HG03064 (cell line): ENCODE results near the gene ANKMY1.

Experiments
- ATAC-seq: cut with Tn5 transposase; IDR thresholded peaks from one replicate; pipeline ENCODE4 v1.9.1; 2021; ENCODE audit warnings: low read depth; ENCODE audit not compliant: unreplicated experiment

ANKMY1 gene

DNA sequence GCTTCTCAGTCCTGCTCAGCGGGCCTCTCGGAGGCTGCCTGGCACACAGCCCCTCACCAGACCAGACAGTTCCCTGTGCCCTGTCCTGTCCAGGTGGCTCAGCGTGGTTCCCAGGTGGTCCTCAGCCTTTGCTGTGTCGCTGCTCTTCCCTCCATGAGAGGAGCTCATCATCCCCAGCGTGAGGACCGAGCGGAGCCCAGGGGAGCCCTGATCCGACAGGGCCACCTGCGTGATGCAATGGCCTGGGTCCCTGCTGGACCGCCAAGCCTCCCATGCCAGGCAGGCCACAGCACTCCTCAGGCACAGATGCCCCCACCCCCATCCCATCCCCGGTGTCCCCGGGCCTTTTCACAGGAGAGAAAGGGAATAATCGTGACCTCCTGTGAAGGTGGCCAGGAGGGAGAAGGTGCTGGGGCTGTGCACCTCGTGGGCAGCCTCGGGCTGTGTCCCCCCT lies 118.1 kb downstream of the ANKMY1 start:
- ATAC-seq: no peak

DNA sequence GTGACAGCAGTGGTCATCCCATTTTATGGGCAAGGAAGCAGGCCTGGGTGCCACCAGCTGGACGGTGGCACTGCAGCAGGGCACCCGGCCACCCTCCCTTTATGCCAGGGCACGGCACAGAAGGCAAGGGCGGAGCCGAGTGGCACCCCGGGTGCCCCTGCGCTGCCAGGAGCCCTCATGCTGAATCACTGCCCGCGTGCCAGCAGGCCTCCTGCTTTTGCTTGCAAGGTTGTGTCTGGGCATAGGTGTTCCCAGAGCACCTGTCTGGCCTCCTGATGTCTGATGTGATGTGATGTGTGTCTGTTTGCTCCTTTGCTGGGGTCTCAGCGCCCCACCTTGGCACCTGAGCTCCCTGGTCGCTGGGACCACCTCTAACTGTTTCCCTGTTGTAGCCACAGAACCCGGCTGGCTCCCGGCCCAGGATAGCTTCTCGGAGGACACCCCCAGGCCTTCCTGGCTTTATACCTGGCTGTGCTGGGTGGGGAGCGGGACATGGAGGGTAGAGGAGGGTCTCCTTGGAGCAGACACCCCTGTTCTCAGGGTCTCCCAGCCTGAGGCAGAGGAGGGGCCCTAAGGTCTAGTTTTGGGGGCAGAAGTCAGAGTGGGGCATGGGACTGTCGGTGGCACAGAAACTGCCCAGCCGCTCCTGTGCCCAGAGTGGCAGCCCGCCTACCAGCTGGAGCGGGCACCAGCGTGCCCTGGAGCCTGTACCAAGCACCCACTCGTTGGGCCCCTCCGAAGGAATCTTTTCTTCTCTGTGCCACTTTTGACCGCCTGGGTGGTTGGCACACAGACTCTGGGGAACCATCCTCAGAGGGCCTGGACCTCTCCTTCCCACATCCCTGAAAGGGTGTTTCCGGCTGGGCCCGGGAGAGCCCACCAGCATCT lies 118.7 kb downstream of the ANKMY1 start:
- no peak for ATAC-seq

DNA sequence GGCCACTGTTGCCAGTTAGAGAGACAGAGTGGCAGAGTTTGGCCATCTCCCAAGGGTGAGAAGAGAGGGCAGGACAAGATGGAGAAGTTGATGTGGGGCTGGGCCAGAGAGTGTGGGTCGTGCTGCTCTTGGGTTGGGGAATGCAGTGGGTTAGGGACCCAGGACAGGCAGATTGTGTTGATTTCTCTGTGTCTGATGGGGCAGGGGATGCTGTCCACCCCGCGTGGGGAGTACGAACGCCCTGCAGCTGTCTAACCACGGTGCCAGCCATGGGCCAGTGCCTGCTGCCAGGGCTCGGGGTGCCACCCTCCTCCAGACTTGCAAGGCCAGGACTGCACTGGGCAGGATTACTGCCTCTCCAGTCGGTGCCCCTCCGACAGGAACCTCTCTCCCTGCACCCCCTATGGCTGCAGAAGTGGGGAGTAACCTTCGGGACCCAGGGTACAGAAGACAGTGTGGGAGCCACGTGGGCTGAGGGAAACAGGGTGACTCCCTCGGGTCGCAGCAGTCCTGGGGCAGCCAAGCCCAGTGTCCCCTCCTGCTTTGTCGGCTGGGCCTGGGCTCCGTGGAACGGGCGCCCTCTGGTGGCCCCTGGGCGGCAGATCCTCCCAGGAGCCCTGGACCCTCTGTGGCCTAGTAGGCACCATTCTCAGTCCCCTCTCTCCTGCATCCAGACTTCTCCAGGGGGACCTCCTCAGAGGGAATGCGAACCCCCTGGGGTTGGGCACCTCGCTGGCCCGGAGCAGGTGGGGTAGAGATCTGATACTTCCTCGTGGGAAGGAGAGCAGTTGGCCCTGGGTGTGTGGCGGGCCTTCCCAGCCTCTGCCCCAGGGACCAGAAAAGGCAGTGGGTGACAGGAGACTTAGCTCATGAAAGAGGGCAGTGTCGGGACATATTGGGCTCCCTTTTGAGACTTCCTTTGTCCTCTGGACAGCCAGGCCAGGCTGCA lies 119.7 kb downstream of the ANKMY1 start:
- no peak for ATAC-seq

DNA sequence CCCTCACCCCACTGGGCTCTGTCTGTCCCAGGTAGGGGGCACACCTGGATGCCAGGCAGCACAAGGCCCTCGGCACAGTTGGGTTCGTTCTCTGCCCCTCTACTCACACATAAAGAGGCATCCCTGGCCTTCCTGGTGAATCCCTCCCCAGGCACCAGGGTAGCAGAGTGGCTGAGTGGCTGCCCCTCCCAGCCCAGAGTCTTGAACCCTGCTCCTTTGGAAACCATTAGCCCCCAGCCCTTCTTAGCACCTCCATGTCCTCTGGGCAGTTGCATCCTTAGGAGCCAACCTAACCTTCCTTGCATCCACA lies 120.3 kb downstream of the ANKMY1 start:
- no peak for ATAC-seq

DNA sequence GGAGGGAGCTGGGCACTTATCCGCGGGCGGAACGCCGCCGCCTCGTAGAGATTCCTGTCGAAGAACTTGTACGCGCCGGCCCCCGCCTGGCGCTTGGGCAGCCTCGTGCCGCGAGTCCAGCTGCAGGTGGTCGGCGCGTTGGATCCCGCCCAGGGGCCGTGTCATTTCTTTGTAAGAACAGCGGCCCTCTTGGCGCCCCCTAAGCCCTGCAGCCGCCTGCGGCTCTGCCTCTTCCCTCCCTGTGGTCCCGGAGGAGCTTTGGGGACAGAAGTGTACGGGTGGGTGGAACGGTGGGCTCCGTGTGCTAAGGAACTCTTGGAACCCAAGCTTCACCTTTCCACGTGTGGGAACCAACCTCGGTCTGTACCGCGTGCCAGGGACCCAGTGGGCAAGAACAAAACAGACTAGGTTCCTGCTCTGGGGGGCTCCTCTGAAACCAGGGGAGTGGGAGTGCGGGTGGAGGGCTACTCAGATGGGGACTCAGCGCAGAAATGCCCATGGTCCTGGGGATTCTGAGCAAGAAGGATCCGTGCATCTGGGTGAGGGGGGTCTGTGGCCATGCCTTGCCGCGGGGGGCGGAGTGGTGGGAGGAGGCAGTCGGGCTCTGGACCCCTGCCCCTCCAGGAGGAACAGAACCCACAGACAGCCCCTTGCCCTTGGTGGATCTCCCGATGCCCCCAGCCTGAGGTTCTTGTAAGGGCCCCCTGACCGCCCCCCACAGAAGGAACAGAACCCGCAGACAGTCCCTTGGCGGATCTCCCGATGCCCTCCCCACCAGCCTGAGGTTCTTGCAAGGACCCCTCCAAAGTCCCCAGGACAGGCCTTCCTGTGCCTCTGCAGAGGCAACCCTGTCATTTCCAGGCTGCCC lies 120.9 kb downstream of the ANKMY1 start:
- ATAC-seq: no peak

DNA sequence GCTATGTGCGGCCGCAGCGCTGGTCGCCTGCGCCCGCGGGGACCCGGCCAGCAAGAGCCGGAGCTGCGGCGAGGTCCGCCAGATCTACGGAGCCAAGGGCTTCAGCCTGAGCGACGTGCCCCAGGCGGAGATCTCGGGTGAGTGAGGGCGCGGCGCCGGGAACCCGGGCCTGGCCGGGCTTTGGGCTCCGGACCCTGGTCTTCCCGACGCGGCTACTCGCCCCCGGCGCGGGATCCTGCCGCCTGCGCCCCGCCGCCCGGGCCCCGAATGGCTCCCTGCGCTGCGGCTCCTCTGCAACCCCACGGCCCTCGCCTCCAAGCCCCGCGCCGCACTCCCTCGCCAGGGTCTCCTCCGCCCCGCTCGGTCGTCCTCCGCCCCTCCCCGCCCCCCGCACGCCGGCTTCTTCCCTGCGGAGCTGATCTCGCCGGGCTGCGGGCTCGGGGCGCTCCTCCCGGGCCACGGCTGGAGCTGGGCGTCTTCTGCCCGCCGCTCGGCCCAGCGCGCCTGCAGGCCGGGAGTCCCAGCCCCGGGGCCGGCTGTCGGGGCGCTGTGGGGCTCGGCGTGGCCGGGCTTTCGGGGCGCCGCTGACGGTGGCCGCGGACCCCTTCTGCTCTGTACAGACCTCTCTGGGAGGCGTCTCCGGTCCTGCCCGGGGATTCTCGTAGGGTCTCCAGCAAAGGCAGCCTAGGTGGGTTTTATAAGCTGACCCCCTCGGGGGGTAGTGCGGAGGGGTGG lies 121.7 kb downstream of the ANKMY1 start:
- ATAC-seq: no peak

DNA sequence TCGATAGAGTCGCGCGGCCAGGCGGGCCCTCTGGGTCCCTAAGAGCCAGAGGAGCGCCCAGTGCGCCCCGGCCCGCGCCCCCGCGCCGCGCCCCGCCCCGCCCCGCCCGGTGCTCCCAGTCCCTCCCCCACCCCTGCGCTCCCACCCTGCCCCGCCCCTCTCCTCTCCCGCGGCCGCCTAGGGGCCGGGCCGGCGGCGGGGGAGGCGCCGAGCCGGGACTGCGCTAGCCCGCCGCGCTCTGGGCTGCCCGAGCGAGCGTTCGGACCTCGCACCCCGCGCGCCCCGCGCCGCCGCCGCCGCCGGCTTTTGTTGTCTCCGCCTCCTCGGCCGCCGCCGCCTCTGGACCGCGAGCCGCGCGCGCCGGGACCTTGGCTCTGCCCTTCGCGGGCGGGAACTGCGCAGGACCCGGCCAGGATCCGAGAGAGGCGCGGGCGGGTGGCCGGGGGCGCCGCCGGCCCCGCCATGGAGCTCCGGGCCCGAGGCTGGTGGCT lies 122.3 kb downstream of the ANKMY1 start, which contains the start of gene GPC1:
Gene GPC1 (plus strand): TSS at position 207 of the 491 bp plus-strand sequence. CDS start 256 bp downstream, at position 463.
- no peak for ATAC-seq

DNA sequence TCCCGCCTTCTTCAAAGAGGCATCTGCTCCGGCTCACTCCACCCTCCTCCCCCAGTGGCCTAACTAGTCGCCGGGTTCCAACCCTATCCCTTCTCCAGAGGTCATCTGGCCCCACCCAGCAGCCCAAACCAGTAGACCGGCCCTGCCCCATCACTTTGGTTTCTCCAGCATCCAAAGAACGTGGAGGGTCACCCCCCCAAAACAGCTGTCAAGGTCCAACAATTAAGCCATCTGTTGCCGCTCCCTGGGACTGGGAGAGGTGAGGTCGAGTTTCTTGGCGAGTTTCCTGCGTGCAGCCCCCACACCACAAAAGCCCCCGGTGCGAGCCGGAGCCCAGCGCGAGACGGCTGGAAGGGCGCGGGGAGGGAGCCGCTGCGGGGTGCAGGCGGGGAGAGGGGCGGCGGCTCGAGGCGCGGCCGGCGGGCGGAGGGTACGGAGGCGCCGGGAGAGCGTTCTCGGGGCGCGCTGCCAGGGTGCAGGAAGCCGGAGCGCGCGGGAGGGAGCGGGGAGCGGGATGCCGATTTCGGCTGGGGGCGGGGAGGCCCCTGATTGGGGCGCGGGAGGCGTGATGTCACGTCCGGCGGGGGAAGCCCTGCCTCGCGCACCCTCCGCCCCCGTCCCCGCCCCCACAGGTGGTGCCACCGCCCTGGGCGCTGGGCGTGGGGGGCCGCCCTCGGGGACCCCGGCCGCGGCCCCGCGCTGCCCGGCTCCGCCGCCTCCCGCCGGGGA lies 122.9 kb downstream of the ANKMY1 start:
- no peak for ATAC-seq

DNA sequence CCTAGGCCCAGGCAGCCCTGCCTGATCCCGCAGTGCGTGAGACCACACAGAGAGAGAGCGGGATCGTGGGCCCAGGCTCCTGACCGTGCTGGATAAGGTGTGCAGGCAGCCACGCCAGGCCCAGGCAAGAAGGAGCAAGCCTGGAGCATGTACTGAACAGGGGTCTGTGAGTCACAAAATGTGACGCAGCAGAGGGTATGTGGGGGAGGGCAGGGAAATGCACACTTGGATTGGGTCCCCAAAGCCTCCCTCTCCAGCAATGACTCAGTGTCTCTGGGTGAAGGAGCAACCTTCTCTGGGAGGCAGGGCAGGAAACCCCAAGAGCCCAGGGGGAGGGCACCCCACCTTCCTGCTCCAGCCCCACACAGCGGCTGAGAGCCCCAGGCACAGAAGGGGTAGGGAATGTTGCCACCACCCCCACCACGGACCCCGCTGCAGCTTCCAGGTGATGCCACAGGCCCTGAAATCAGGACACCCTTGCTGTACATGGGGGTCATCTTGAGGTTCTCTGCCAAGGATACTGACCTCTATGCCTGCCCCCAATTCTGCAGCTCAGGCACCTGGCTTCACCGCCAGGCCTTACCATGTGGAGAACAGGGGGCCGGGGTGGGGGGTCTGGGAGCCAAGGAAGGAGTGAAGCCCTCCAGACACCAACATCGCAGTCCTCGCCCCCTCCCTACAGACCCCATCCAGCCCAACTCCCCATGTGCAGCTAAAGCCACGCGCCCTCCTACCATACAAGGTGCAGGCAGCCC lies 123.6 kb downstream of the ANKMY1 start:
- no peak for ATAC-seq

DNA sequence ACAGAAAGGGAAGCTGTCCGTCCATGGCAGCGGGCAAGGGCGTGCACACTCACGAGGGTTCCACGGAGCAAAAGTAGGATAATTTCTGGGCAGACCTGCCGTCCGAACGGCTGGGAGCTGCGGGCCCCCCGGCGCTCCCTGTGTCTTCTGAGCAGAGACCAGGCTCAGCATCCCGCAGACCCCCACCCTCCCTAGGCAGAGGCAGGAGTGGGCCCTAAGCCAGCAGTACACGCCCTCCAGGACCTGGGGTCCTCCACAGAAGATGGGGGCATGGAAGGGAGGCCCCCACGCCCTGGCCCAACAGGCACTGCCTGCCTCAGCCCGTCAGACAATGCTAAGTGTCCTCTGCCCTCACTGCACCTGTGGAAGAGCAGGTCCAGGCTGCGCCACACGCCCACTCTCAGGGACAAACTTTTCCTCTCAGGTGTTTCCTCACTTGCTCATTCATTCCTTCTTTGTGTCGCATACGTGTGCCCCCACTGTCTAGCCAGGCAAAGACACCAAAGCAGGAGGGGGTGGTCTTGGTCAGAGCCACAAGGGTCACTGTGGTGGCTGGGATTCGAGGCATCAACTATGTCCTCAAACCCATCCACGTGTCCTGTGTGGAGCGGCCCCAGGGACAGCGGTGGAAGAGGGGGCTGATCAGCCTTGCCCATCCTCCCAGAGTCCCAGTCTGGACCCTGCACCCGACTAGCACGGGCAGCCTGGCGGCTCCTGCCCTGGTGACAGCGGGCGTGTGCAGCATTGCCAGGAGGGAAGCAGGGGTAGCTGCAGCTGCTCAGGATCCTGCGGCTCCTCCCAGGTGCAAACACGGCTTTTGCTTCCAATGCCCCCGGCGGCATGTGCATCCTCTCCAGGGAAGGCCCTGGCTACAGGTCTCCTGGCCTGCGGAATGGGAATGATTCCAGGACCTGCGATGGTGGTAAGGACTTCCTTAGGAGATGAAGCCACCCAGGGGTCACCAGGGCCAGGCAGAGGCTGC lies 124.7 kb downstream of the ANKMY1 start:
- ATAC-seq: no peak

DNA sequence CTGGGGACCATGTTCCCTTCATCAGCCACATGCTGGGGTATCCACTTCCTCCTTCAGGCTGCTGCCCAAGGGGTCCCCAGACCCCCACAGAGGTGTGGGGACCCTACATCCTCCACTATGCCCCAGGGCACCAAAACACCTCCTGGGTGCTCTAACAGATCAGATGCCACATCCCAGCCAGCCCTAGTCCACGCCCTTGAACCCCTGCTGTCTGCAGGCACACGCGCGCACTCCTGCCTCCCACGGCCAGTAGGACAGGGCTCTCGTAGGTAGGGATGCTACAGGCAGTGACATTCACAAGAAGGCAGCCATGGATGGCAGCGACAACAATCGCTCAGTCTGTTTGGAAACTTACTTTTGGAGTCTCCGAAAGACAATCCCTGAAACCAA lies 125.4 kb downstream of the ANKMY1 start:
- ATAC-seq: no peak

DNA sequence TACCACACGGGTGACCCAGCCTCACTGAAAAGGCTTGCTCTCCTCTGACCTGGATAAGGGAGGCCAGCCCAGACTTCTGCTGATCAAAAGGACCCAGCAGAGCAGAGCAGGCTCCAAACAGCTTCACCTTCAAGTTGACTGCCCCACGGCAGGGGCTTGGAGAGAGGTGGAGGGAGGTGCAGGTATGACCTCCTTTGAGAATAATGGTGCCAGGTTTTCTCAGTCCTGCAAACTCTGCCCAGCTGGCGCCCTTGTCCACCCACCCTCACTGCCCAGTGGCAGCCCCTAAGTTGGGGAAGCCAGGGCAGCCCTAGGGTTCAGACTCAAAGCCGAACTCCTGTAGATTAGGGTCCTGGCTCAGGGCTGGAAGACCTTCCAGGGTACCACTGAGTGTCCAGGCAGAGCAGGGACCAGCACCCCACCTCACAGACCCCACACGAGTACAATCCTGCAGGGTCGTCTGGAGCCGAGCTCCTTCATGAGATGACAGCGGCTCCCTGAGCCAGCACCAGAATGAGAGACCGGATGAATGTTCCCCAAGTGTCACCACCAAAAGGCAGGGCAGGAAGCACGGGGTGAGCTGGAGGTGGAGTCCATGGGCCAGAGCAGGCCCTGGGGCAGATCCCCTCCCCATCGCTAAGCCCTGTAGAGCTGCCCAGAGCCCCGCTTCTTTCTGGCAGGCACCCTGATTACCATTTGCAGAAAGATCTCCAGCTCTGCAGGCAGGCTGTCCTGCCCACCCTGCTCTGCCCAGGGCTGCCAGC lies 125.9 kb downstream of the ANKMY1 start:
- no peak for ATAC-seq

DNA sequence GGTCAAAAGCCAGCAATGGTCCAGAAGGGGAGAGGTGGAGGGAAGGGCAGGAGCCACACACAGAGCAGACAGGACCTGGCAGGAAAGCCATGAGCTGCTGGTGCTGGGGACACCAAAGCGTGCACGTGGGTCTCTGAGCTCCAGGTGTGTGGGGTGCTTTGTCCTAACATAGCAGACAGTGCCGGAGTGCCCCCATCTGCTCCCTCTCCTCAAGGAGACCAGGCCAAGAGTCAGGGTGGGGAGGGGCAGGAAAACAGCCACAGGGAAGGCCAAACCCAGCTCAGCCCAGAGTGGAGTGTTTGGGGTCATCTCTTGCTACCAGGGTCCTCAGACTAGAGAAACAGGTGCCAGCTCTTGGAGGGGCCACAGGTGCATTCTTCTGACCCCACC lies 126.5 kb downstream of the ANKMY1 start:
- no peak for ATAC-seq

DNA sequence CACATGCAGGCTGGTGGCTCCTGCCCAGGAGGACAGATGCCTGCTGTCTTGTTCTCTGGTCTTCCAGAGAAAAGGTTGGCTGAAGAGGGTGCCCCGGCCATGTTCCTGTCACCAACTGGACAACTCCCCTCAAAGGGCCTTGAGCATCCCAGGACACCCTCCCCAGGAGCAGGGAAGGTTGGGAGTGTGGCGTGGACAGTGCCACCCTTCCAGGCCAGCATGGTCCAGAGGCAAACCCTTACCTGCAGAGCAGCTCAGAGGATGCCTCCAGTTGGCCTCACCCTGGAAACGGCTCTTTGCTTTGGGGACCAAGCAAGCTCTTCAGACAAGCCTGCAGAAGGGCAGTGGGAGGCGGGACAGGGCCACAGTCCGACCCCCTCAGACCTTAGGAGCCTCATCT lies 127.2 kb downstream of the ANKMY1 start:
- ATAC-seq: no peak

DNA sequence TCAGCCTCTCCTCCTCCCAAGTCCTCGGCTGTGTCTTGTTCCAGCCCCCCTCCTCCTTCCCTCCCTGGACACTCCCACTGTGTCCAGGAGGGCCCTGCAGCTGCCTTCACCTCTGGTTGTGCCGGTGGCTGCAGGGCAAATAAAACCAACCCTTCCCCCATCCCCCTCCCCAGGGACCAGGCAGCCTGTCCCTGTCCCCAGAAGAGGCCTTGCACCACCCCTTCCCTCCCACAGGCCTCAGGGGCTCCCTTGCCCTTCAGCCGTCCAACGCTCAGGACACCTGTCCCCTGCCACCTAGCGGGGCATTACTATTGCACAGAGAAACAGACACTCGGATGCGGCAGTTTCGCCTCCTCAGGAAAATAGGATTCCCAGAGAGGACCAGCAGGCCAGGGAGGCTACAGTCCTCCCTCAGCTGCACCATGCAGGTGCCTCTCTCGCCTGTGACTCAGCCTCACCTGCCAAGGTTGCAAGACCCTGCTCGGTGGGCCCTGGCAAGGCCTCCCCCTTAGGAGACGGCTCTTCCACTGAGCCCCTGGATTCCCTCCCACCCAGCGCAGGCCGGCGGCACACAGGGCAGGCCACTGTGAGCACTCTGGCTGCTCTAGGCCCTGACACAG lies 127.8 kb downstream of the ANKMY1 start:
- no peak for ATAC-seq
